ENCODE data around the gene NPHP4.

NPHP4 gene

GRCh38 chr1:5819391-5820025 is 172.7 kb downstream of the NPHP4 start:
- no peak overlapping the region for H3K4me3 ChIP-seq (ENCODE audit: low read length)
- H3K9me3 ChIP-seq (replicated peaks; ENCODE audit: insufficient read depth, low read length), result no peaks in the 10 kb centered on the region
- H3F3A ChIP-seq (ENCODE audit: insufficient read depth, low read length), result no peaks in the 10 kb centered on the region
- no peaks in the 10 kb centered on the region for H4K20me1 ChIP-seq (ENCODE audit: insufficient read depth, low read length)
- H3K27ac ChIP-seq (ENCODE audit: low read length), result no peak overlapping the region
- H3K9ac ChIP-seq (ENCODE audit: low read length), result no peak overlapping the region
- no peak for TF ChIP-seq CTCF (IDR thresholded peaks at IDR 0.05; ENCODE audit: low read length)
- no peak for TF ChIP-seq EZH2phosphoT487 (IDR thresholded peaks at IDR 0.05; ENCODE audit: low read length)
- TF ChIP-seq EZH2 (optimal IDR thresholded peaks at IDR 0.05; ENCODE audit: low read depth, low read length), result no peak
- H3K9me2 ChIP-seq (replicated peaks; ENCODE audit: insufficient read depth, low read length), result no peaks in the 10 kb centered on the region
- no peaks in the 10 kb centered on the region for H3K79me2 ChIP-seq (ENCODE audit: low read length)
- H2AFZ ChIP-seq (ENCODE audit: low read length), result no peak overlapping the region
- no peak overlapping the region for H3K4me2 ChIP-seq (ENCODE audit: low read depth, low read length)
- H3K4me1 ChIP-seq (ENCODE audit: low read length), result no peaks in the 10 kb centered on the region
- H3K36me3 ChIP-seq (replicated peaks; ENCODE audit: insufficient read depth, low read length), result no peaks in the 10 kb centered on the region
- DNase-seq, result no peak
- H3K27me3 ChIP-seq (replicated peaks; ENCODE audit: insufficient read depth, low read length), result peaks cover 77% of the 10 kb centered on the region

GRCh38 chr1:5818755-5819154 is 173.5 kb downstream of the NPHP4 start:
- TF ChIP-seq CTCF (IDR thresholded peaks at IDR 0.05; ENCODE audit: low read length) (no peak), EZH2phosphoT487 (IDR thresholded peaks at IDR 0.05; ENCODE audit: low read length) (no peak), EZH2 (optimal IDR thresholded peaks at IDR 0.05; ENCODE audit: low read depth, low read length) (no peak)
- H3K9me3 ChIP-seq (replicated peaks; ENCODE audit: insufficient read depth, low read length), result no peaks in the 10 kb centered on the region
- H3K36me3 ChIP-seq (replicated peaks; ENCODE audit: insufficient read depth, low read length), result no peaks in the 10 kb centered on the region
- H2AFZ ChIP-seq (ENCODE audit: low read length), result no peak overlapping the region
- H3K4me3 ChIP-seq (ENCODE audit: low read length), result no peak overlapping the region
- no peaks in the 10 kb centered on the region for H3K9me2 ChIP-seq (replicated peaks; ENCODE audit: insufficient read depth, low read length)
- H3K79me2 ChIP-seq (ENCODE audit: low read length), result no peaks in the 10 kb centered on the region
- H3K9ac ChIP-seq (ENCODE audit: low read length), result no peak overlapping the region
- H3K4me2 ChIP-seq (ENCODE audit: low read depth, low read length), result no peak overlapping the region
- no peaks in the 10 kb centered on the region for H4K20me1 ChIP-seq (ENCODE audit: insufficient read depth, low read length)
- no peaks in the 10 kb centered on the region for H3K4me1 ChIP-seq (ENCODE audit: low read length)
- peaks cover 83% of the 10 kb centered on the region for H3K27me3 ChIP-seq (replicated peaks; ENCODE audit: insufficient read depth, low read length)
- H3K27ac ChIP-seq (ENCODE audit: low read length), result no peak overlapping the region
- DNase-seq, result no peak
- no peaks in the 10 kb centered on the region for H3F3A ChIP-seq (ENCODE audit: insufficient read depth, low read length)

GRCh38 chr1:5815716-5816115 is 176.5 kb downstream of the NPHP4 start:
- H3F3A ChIP-seq (ENCODE audit: insufficient read depth, low read length), result no peaks in the 10 kb centered on the region
- no peak overlapping the region for H3K27ac ChIP-seq (ENCODE audit: low read length)
- no peaks in the 10 kb centered on the region for H3K9me3 ChIP-seq (replicated peaks; ENCODE audit: insufficient read depth, low read length)
- H2AFZ ChIP-seq (ENCODE audit: low read length), result no peak overlapping the region
- no peaks in the 10 kb centered on the region for H3K36me3 ChIP-seq (replicated peaks; ENCODE audit: insufficient read depth, low read length)
- peaks cover 83% of the 10 kb centered on the region for H3K27me3 ChIP-seq (replicated peaks; ENCODE audit: insufficient read depth, low read length)
- H4K20me1 ChIP-seq (ENCODE audit: insufficient read depth, low read length), result no peaks in the 10 kb centered on the region
- no peak for DNase-seq
- no peaks in the 10 kb centered on the region for H3K4me1 ChIP-seq (ENCODE audit: low read length)
- H3K79me2 ChIP-seq (ENCODE audit: low read length), result no peaks in the 10 kb centered on the region
- no peak overlapping the region for H3K9ac ChIP-seq (ENCODE audit: low read length)
- H3K4me3 ChIP-seq (ENCODE audit: low read length), result no peak overlapping the region
- no peak overlapping the region for H3K4me2 ChIP-seq (ENCODE audit: low read depth, low read length)
- no peaks in the 10 kb centered on the region for H3K9me2 ChIP-seq (replicated peaks; ENCODE audit: insufficient read depth, low read length)
- no peak for TF ChIP-seq CTCF (IDR thresholded peaks at IDR 0.05; ENCODE audit: low read length)
- no peak for TF ChIP-seq EZH2phosphoT487 (IDR thresholded peaks at IDR 0.05; ENCODE audit: low read length)
- TF ChIP-seq EZH2 (optimal IDR thresholded peaks at IDR 0.05; ENCODE audit: low read depth, low read length), result no peak

Data from MM.1S (cell line).